Left renal cortex interstitium (tissue), 4 donors: ENCODE results near the gene SH3TC1. TPM values are rescaled to one million over a fixed set of nuclear protein-coding genes. Genes with fewer than 3 reads are reported as not detected.

Source experiments
- DNase-seq, 4 donors: peaks; one replicate each; pipeline ENCODE4 v3.0.0-alpha.2; 2013; ENCODE audit warnings: low read depth in 4 of 4, low spot score in 2 of 4, missing footprints in 1 of 4
- polyA plus RNA-seq, 4 donors: library from polyadenylated mRNA; unstranded; fragments of 120-200 nt; gene quantifications; one replicate each; pipeline ENCODE4 v1.2.1, GENCODE V29; 2013; ENCODE audit not compliant: insufficient read length in 4 of 4

SH3TC1 gene
- polyA plus RNA-seq, 4 donors = 19.1 to 36.1 (median 26.5) TPM

DNA sequence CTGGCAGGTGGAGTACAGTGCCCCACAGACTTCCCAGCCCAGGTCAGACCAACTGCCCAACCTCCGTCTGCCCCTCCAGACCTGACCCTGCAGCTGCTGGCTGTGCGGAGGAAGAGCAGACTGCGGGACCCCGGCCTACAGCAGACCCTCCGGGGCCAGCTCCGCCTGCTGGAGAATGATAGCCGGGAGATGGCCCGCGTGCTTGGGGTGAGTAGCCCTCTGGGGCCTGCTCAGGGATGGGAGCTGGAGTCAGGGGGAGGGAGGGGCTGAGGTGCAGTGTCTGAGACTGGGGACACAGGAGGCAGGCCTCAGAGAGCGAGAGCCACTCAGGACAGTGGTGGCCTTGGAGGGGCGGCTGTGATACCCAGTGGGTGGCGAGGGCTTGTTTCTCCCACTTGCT, 13.5 kb downstream of the SH3TC1 start:
- DNase-seq = no peak

DNA sequence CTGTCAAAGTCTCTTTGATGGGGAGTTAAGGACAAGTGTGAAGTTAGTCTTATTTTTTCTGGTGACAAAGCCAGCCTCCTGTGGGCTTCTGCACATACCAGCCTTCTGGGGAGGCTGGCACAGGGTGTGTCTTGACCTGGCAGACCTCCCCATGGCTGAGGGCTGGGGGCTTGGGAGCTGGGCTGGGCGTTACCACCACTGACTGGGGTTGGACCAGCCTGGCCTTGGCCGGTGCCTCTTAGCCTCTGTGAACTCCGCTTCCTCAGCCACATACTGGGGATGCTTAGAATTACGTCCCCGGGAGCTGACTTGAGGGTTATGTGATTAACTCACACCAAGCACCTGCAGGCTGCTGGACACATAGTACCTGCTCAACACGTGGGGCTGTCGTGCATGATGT, 14.0 kb downstream of the SH3TC1 start:
- DNase-seq = no peak

DNA sequence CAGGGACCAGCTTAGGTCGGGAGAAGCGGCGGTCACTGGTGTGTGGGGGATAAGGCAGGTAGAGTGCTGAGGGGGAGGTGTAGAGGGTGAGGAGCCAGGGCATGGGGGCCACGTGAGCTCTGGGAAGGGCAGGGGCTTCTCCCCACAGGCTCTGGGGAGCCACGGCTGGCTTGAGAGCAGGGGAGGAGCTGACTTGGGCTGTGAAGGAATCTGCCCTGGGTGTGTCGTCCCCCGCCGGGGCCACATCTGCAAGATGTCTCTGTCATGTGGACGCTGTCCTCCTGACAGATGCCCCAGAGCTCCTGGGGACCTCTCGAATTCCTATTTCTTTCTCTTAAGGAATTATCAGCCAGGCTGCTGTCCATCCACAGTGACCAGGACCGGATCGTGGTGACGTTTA, 15.0 kb downstream of the SH3TC1 start:
- no peak for DNase-seq

DNA sequence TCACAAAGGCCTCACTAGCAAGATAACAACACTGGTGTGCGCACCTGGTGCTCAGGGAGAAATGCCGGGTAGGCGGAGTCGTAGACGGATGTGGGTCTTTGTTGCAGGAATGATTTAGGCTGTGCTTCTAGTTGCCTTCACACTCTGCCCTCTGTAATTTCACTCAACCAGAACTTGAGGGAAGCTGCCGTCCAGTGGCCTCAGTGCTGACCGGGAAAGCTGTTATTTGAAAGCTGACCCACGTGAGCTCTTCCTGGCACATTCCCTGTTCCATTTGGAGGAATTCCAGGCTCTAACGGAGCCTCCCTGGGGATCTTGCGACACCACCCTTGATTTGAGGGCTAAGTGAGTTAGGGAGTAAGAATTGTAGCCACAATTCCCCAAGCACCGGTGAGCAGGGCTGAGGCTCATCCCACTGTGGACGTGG, 15.9 kb downstream of the SH3TC1 start:
- peak in 1 of 4 donors; percentile 58 for DNase-seq

DNA sequence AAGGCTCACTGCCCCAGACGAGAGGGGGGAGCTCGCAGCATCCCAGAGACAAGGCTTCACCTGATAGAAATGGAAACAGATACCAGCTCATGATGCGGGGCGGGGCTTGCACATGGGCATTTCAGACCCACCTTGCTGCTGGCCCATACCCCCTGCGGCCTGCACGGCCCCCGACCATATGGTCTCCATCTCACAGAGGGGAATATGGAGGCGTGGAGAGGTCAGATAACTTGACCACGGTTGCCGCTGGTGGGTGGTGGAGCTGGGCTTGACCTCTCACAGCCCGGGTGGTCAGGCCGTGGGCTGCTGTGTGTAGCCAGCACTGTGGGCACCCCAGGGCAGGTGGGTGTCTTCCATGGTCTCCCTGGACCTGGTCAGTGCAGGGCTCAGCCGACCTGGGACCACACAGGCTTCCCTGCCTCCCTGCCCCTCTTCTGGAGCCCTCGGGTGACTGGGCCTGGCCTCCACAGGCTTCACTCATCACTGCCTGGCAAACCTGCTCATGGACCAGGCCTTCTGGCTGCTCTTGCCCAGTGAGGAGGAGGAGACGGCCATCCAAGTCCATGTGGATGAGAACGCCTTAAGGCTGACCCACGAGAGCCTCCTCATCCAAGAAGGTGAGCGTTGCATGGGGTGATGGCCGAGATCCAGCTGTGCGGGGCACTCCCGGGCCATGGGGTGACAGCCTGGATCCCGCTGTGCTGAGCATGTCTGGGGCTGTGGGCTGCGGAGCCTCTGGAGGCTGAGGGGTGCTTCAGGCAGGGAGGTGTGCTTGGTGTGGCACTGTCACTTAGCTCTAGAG, 16.8 kb downstream of the SH3TC1 start:
- DNase-seq = no peak

DNA sequence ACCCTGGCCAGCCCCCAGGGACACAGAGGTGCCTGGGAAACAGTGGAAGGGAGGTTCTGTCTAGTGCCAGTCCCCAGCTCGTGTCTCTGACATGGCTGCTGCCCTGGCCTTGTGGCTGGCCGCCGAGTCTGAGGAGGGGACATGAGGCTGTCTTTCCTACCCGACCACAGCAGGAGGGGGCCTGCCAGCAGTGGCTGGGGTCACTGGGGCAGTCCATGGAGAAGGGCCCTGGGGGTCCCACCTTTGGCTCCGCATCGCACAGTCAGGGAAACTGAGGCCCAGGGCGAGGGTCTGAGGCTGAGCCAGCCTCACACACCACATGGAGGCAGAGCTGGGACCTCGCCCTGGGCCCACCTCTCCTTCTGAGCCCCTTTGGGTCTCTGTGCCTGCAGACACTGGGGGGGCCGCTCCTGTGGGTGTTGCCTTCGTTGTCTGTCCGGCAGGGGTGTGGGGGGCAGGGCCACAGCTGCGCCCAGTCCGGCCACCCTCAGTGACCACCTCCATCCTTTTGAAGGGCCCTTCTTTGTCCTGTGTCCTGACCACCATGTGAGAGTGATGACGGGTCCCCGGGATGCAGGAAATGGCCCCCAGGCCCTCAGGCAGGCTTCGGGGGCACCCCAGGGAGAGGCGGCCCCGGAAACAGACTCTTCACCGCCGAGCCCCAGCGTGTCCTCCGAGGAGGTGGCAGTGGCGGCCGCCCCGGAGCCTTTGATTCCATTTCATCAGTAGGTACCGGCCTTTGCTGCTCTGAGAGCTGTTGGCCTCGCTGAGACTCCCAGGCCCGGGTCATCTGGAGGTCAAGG, 17.6 kb downstream of the SH3TC1 start:
- no peak for DNase-seq

DNA sequence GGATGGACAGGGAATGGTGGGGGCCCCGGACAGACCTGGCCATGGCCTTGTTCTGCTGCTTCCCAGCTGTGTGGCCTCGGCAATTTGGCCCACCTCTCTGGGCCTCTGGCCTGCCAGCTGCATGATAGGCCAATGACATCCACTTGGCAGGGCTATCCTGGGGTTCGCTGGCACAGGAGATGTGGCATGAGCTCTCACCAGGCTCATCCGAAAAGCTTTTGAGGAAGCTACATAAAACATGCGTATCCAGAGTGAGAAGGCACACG, 18.1 kb downstream of the SH3TC1 start:
- DNase-seq = no peak

DNA sequence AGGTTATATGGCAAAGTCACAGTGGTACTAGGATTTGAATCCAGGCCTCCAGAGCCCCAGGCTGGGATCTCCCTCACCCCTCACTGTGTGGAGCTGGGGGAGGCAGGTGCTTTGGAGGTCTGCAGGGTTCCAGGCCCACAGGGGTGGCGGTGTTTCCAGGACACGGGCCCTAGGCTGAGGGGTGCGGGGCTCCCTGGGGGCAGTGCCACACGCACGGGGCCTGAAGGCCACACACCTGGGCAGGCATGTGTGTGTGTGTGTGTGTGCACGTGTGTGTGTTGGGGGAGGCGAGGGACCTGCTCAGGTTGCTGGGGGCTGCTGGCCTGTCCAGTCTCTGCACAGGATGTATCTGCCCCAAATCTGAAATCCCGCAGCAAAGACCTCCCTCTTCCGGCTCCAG, 18.8 kb downstream of the SH3TC1 start:
- DNase-seq = no peak

DNA sequence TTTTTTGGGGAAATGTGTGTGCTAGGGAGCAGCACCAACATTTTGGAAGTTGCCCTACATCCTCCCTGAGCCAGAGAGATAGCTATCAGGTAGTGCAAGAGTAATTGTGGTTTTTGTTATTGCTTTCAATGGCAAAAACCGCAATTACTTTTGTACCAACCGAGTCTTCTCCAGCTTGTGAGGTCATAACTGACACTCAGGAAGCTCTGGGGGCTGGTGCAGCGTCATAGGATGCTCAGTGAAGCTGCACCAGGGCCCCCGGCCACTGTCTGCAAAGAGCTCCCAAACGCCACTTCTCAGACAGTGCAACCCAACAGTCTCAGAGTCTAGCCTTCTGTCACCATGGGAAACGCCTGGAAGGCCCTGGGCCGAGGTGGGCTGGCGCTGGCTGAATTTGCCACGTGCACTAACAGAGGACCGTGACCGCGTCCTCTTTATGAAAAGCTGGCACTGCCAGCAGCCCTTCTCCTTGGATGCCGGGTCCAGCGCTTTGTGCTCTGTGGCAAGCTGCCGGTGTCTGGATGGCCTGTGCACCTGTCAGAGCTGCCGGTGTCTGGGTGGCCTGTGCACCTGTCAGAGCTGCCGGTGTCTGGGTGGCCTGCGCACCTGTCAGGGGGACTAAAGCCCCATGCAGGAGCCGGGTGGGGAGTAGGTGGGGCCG, 19.4 kb downstream of the SH3TC1 start:
- no peak for DNase-seq

DNA sequence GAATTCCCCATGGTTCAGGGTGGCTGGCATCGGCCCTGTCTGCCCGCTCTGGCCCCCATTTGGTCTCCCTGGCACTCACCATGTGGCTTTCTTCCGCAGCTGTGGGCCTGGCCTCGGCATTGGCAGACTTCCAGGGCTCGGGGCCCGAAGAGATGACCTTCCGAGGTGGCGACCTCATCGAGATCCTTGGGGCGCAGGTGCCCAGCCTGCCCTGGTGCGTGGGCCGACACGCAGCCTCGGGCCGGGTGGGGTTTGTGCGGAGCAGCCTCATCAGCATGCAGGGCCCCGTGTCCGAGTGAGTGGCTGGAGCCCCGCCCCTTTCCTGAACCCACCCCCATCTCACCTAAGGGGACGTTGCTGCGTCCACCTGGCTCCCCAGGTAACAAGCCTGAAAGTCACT, 20.1 kb downstream of the SH3TC1 start:
- DNase-seq = no peak

DNA sequence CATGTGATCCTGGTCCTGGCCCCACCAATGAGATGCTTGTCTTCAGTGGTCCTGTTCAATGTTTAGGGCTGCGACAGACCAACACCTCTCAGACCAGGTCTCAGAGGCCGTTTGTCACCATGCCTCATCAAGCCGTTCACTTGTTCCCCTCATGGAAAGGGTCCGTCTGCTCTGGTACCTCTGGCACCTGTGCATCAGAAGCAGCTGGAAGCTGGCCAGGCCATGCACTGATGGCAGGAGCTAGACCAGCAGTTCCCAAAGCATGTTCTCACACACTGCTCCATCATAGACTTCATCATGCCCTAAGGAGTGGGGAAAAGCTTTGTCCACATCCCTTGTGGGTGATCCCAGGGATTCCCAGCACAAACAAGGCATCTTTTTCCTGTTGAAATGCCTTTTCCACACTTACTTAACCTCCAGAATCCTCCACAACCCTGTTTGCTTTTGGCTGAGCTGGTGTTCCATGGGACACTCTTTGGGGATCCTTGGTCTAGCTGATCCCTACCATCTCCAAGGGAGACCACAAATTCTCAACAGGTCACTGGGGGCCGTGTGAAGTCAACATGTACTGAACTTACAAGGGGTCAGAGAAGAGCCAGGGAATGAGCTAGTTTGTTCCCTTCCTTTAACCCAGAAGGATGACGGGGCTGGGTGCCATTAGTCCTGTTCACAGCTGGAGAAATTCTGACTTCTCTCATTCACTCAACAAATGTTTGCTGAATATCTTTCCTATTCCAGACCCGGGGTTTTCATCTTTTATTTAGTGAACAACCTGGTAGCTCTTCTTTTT, 21.8 kb downstream of the SH3TC1 start:
- DNase-seq = no peak

DNA sequence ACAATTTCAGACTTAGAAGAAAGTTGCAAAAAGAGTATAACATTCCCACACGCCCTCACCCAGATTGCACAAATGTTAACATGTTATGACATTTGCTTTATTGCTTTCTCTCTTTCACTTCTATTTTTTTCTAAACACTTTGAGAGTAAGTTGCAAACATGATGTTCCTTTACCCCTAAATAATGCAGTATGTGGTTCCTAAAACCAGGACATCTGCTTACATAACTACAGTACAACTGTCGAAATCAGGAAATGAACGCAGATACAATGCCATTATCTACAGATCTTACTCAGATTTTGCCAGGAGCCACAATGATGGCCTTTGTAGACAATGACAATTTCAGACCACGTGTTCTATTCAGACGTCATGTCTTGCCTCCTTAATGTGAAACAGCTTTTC, 22.4 kb downstream of the SH3TC1 start:
- no peak for DNase-seq

DNA sequence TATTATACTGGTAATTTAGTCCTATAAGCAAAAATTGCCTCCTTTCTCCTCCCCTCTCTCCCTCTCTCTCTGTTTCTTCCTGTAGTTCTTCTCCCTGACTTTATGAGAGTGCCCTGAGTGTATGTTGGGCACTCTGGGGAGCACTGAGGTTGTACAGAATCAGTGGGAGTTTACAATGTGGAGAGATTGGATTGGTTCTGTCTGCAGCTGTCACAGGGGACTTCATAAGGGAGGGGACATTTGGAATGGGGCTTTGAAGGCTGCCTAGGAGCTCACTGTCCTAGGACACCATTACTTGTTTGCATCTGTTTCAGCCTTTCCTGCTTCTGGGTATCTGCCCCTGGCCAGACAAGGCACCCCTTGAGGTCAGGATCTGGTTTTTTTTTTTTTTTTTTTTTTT, 22.9 kb downstream of the SH3TC1 start:
- DNase-seq = no peak

DNA sequence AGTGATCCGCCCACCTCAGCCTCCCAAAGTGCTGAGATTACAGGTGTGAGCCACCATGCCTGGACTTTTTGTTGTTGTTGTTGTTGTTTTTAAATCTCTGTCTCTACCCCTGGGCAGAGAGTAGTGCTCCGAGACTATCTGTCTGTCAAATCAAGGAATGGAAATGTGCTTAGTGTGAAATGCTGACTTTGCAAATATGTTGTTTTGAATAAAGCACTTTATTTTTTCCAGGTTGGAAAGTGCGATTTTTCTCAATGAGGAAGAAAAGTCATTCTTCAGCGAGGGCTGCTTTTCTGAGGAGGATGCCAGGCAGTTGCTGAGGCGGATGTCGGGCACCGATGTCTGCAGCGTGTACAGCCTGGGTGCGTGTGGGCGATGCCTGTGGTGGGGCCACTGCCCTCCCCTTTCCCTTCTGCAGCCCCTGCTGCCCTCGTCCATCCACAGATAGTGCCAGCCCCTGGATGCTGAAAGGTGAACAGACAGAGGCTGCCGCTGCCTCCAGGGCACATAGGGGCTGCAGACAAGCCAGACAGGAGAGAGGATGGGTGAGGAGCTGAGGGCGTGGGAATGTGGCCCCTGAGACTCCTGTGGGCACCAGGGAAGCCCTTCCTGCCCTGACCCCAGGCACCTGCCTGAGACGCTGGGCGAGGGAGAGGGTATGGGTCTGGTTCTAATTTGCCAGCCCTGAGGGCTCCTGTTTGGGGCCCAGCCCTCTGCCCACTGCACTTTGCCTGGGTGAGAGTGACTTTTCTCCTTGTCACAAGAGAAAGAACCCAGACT, 23.7 kb downstream of the SH3TC1 start:
- no peak for DNase-seq

DNA sequence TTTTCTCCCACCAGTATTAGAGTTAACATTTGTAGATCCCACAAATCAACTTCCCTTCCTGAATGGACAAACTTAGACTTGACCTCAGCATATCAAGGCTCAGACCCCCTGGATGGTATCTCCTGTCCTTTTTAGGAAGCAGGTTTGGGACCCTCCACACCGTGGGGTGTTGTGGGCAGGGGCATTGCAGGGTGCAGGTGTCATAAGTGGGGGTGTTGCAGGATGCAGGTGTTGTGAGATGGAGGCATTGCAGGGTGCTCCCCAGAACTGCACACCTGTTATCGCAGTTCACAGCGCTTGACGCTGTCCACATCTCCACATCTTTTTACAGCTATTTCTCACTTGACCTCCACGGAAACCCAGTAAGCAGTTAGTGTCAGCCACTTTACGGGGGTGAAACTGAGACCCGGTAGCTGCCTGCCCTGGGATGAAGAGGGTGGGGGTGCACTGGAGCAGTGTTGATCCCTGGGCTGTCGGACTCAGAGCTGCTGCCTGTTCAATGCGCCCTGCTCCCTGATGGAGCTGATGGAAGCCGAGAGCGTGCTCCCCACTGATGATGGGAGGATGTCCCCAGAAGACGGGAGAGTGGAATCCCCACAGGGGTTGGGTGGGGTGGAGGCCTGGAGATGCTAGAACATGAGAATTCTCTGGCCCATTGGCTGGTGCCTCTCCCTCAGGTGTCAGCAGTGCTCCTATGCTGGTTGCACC, 25.3 kb downstream of the SH3TC1 start:
- no peak for DNase-seq

DNA sequence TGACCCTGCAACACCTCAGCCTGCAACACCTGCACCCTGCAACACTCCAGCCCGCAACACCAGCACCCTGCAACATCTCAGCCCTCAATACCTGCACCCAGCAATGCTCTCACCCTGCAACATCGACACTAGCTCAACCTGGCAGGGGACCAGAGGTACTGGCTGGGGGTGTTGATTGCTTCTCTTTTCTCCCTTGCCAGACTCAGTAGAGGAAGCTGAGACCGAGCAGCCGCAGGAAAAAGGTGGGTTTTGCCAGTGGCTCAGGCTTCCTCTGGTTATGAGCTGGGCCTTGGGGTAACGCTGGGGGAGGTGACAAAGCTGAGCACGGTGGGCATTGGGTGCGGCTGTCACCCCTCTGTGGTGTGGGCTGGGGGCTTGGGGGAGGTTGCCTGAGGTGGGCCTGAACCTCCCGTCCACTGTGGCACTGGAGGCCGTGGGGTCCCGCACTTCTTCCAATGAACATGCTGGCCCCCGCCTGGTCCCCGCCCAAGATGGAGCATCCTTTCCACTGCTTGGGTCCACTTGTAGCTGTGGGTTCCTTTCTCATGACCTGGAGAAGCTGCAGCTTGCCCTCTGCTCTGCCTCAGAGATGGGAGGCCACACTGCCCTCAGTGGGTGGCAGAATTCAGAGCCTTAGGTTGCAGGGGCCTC, 26.0 kb downstream of the SH3TC1 start:
- no peak for DNase-seq

DNA sequence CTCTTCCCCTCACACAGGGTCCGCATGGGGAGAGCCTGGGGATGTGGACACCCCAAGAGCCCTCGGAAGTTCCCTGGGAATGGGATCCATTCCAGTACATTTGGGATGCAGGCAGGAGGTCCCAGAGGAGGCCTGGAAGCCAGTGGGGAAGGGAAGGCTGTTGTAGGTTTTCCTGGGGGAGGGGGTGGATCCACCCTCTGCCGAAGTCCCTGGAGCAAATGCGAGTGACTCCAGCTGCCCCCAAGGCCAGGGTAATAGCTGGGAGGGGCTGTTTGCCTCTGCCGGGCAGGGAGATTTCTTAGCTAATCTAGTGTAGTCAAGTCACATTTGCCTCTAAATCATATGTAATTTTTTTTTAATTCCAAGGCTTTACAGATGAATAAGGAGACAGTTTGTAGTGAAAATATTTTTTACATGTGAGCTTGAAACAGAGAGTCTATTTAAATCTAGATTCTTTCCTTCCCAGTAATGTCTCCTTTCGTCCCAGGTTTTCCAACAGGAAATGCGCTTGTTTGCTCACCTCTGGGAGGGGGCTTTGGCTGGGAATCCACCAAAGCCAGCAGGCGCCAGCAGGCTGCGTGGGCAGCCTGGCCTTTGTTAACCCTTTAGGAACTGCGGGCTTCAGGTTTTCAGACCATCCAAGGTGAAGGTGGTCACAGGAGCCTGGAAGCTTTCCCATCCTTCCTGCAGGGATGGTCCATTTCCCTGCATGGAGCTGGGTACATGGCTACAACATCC, 26.8 kb downstream of the SH3TC1 start:
- no peak for DNase-seq

DNA sequence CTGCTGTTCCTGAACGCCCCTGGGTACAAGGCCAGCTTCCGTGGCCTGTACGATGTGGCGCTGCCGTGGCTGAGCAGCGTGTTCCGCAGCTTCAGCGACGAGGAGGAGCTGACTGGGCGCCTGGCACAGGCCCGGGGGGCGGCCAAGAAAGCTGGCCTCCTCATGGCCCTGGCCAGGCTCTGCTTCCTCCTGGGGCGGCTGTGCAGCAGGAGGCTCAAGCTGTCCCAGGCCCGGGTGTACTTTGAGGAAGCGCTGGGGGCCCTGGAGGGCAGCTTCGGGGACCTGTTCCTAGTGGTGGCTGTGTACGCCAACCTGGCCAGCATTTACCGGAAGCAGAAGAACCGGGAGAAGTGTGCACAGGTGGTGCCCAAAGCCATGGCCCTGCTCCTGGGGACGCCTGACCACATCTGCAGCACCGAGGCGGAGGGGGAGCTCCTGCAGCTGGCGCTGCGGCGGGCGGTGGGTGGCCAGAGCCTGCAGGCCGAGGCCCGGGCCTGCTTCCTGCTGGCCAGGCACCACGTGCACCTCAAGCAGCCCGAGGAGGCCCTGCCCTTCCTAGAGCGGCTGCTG, 28.2 kb downstream of the SH3TC1 start:
- DNase-seq = no peak
